HL-60/S4 treated with phorbol 12-myristate 13-acetate at 8.2 ng/mL for 4 days and 3 days (cell line): ENCODE results near the gene FLT3.
"Not testable (repeated sequence)": the region's sequence is repeated elsewhere in the genome, so short reads cannot be mapped to it uniquely, and the experiment has no call there.

ENCODE experiments used
- in situ Hi-C: fragments of 300-500 bp; cut with MboI; formaldehyde crosslinking; loops from 2 replicates; pipeline ENCODE4 v1.15.0; 2022; ENCODE audit warnings: low sequenced_read_pairs

Gene FLT3

GRCh38 chr13:28046981-28047380 is 53.4 kb downstream of the FLT3 start:
- in situ Hi-C loops, result no loop called here

DNA sequence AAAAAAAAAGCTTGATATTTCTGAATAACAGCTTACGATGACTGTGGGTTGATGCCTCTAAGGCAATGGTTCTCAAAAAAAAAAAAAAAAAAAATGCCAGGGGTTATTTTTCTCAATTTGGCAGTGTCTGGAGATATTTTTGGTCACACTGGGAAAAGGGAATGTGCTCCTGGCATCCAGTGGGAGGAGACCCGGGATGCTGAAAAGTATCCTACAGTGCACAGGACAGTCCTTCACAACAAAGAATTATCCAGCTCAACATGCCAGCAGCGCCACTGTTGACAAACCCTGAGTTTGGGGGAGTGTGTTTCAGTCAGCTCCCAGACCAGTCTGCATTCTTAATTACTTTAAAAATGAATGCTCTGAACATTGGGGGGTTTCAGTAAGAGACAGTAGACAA is 54.5 kb downstream of the FLT3 start:
- in situ Hi-C loops, result no loop called here

DNA sequence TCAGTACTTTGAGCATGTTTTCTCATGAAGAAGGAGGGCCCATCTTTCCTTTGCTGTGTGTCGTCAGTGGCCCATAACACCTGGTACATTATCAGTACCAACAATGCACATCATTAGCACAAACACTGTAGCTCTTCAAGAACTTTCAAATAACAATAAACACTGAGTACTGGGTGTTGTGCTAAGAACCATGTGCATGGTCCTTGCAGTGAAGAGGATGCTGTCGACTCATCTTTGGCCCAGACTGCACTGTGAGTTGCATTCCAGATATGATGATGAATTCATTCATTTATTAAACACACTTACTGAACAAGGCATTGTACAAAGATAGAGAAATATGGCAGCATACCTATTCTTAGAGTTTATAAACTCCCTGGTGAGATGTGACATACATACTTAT is 55.8 kb downstream of the FLT3 start:
- in situ Hi-C loops, result no loop called here

- in situ Hi-C loops, result no loop called here
Measured at GRCh38 chr13:28043224-28043623, 57.2 kb downstream of the FLT3 start.

GRCh38 chr13:28041501-28041900 is 58.9 kb downstream of the FLT3 start:
- in situ Hi-C loops, result no loop called here

GRCh38 chr13:28041031-28041461 is 59.3 kb downstream of the FLT3 start:
- in situ Hi-C loops, result no loop called here

GRCh38 chr13:28037399-28037798 is 63.0 kb downstream of the FLT3 start:
- in situ Hi-C loops, result no loop called here

DNA sequence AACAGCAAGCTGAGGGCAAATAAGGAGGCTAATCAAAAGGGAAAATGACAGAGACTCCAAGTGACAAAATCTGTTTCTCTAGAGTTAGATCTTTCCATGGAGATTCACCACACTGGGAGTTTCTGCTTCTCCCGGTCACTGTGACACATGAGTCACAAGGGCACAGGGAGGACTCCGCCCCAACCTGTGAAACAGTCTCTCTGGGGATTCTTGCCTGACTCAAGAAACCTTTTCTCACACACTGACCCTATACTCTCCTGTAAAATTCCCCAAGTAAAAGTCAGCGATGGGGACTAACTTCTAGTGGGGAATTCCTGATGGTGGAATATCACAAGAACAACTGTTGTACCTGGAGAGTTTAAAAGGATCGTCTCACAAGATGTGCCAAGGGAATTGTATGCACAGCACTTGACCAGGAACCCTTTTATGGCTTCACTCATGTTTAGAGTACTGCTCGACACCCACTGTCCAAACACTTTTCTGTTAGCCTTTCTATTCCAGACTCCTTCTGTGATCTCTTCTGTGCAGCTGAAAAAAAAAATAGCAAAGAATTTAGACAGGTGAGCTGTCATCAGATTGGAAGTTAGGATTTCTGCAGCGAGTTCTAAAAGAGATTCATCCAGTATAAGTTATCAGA is 65.1 kb downstream of the FLT3 start:
- in situ Hi-C loops, result no loop called here

DNA sequence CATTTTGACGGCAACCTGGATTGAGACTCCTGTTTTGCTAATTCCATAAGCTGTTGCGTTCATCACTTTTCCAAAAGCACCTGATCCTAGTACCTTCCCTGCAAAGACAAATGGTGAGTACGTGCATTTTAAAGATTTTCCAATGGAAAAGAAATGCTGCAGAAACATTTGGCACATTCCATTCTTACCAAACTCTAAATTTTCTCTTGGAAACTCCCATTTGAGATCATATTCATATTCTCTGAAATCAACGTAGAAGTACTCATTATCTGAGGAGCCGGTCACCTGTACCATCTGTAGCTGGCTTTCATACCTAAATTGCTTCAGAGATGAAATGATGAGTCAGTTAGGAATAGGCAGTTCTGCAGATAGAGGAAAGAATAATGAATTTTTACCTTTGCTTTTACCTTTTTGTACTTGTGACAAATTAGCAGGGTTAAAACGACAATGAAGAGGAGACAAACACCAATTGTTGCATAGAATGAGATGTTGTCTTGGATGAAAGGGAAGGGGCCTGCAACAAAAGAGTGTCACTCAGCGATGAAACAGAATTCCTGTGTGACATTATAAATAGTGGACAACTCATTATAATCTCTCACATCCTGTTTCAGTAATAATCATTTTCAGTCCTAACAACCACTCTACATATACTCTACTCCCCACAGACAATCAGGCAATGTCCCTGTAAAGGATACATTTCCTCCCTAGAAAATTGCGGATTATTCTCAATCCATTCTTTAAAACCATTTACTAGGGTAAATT is 66.3 kb downstream of the FLT3 start:
- in situ Hi-C loops, result no loop called here

DNA sequence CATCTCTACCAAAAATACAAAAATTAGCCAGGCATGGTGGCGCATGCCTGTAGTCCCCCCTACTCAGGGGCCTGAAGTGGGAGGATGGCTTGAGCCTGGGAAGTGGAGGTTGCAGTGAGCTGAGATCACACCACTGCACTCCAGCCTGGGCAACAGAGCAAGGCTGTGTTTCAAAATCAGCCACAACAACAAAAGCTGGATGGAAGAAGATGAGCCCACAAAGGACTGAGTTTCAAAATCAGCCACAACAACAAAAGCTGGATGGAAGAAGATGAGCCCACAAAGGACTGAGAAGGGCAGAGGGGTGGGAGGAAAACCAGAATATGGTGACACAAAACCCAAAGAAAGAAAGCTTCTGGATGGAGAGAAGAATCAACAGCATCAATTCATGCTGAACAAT is 67.9 kb downstream of the FLT3 start:
- in situ Hi-C loops, result not testable (repeated sequence)

GRCh38 chr13:28031896-28032288 is 68.5 kb downstream of the FLT3 start:
- in situ Hi-C loops, result no loop called here

DNA sequence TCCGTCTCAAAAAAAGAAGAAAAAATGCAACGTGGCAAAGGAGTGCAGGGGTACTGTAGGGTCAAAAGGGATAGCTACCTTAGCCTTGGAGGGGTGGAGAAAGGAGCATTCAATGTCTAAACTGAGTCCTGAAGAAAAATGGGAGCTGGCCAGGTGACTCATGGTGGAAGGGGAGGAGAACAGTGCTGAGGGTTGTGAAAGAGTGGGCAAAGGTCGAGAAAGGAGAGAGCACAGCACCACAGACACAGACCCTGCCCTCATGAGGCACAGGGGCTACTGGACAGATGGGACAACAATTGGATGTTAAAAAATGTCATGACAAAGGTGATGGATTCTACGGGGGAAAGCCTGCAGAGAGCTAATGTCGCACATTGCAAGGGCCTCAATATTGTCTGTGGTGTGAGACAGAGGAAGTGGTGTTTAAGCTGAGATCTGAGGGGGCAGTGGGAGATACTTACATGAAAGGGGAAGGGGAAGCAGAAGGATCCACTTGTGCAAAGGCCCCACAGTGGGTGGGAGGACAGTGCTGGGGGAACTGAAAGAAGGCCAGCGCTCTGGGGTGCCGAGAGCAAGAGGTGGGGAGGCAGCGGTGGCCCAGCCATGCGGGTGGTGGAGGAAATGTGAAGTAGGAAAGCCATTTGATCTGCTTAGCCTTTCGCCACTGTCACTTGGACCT is 69.0 kb downstream of the FLT3 start:
- in situ Hi-C loops, result no loop called here

DNA sequence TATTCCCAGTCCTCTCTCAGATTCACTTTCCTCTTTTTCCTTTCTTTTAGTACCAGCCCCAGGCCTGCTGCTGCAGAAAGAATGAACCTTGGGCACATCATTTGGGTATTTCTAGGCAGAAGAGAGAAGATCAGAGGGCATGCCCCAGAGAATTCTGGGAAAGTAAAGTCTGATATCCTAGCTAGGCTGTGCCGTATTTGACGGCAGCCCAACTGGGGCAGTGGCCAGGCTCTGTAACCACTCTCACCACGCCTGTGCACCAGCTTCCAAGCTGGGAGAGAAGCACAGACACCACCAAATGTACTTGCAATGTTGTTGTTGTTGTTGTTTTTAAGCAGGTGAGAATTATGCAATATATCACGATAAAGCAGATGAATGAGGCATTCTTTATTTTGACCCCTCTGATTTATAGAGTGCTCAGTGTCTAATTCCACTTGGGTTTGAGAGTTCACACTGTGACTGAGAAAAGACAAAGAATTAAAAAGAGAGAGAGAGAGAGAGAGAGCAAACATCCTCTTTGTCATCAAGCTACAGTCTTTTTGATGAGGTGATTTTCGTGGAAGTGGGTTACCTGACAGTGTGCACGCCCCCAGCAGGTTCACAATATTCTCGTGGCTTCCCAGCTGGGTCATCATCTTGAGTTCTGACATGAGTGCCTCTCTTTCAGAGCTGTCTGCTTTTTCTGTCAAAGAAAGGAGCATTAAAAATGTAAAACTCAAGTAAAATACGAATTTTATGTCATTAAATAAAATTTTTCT is 72.6 kb downstream of the FLT3 start:
- in situ Hi-C loops, result no loop called here

- in situ Hi-C loops, result no loop called here
Measured at GRCh38 chr13:28027071-28027470, 73.3 kb downstream of the FLT3 start.

GRCh38 chr13:28026508-28026907 is 73.9 kb downstream of the FLT3 start:
- in situ Hi-C loops, result no loop called here

GRCh38 chr13:28022848-28023518 is 77.4 kb downstream of the FLT3 start:
- in situ Hi-C loops, result no loop called here

DNA sequence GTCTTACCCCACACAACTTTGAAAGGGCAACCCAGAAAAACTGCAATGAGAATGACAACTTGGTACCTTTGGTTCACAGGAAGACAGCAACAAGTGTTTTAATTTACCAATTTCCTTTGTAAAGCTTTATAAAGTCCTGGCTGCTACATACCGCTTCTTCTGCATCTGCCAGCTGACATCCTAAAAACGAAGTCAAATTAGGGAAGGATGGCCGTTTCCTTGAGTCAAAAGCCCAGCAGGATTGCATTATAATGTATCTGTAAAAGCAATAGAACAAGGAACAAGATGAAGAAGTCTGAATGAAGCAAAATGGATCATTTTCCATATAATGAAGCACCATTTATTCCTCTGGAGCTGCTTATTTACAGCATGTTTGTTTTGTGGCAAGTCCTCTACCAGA is 86.1 kb downstream of the FLT3 start:
- in situ Hi-C loops, result no loop called here

DNA sequence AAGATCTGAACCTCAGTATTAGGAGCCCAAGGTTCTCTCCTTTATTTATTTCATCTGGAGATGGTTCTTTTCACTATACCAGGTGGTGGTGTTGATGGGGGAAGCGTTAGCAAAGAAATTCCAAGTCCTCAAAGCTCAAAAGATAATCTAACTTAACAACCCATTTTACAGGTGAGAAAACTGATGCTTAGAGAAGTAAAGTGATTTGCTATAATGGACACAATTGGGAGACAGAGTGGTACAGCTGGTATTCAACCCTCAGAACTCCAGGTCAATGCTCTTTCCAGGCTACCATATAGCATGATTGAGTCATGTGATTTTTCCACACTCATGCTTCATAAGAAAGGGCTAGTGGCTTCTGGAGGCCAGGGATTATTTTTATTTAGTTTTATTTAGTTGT is 86.9 kb downstream of the FLT3 start:
- in situ Hi-C loops, result no loop called here

- in situ Hi-C loops, result no loop called here
Measured at GRCh38 chr13:28012896-28013295, 87.5 kb downstream of the FLT3 start.

GRCh38 chr13:28012383-28012782 is 88.0 kb downstream of the FLT3 start:
- in situ Hi-C loops, result no loop called here

GRCh38 chr13:28010046-28010445 is 90.3 kb downstream of the FLT3 start:
- in situ Hi-C loops, result no loop called here
